Endothelial cell of umbilical vein (primary cell): ENCODE data around the gene GPR180. TPM values are rescaled to one million over a fixed set of nuclear protein-coding genes. Genes with fewer than 3 reads are reported as not detected.

Source experiments
- BruUV-seq: library from RNA; stranded (reverse); fragments of 400-500 nt; replicated peaks from 2 replicates; lab custom pipeline; 2021; lab: Mats Ljungman, UMichigan
- CTCF ChIA-PET: fragments of 300-600, 350-600 bp; sonication (Branson Sonifier 250); formaldehyde crosslinking; loops from one replicate; lab custom pipeline; 2021; ENCODE audit warnings: antibody characterized with exemption, inconsistent platforms; lab: Charles Lee
- POLR2A ChIA-PET: fragments of 300-600, 350-600 bp; sonication (Branson Sonifier 250); formaldehyde crosslinking; loops from one replicate; lab custom pipeline; 2021; ENCODE audit warnings: antibody characterized with exemption, inconsistent platforms; lab: Charles Lee
- DNase-seq: peaks from one replicate; pipeline ENCODE4 v3.0.0-alpha.2; 2011; ENCODE audit warnings: low read depth, low spot score
- FAIRE-seq: peaks from 2 replicates; lab custom pipeline; 2011; peaks lifted over from hg19 to GRCh38; lab: Jason Lieb, UNC
- H2AFZ ChIP-seq: 2 replicates; pipeline ENCODE4 v1.6.0; 2012; ENCODE audit warnings: low read depth, low read length, control low read depth, inconsistent platforms
- H3K27ac ChIP-seq: 2 replicates; pipeline ENCODE4 v1.5.1; 2011; ENCODE audit warnings: low read depth, mild to moderate bottlenecking, control low read depth, low read length, moderate library complexity; ENCODE audit not compliant: insufficient read depth
- H3K27me3 ChIP-seq, 2 experiments: 2 replicates each; pipeline versions ENCODE4 v1.6.0 to v1.6.1; 2011; ENCODE audit warnings: low read length in 2 of 2, mixed read lengths in 1 of 2; ENCODE audit not compliant: control insufficient read depth in 2 of 2, insufficient read depth in 2 of 2
- H3K36me3 ChIP-seq, 2 experiments: 2 replicates in 1 of 2; 3 replicates in 1 of 2; pipeline ENCODE4 v1.5.1; 2011; ENCODE audit warnings: low read length in 2 of 2, mild to moderate bottlenecking in 1 of 2, moderate library complexity in 1 of 2; ENCODE audit not compliant: control insufficient read depth in 2 of 2, insufficient read depth in 2 of 2; ENCODE audit errors: extremely low read depth in 1 of 2
- H3K4me1 ChIP-seq: 3 replicates; pipeline ENCODE4 v1.5.1; 2011; ENCODE audit warnings: mild to moderate bottlenecking, low read length; ENCODE audit not compliant: control insufficient read depth, insufficient read depth; ENCODE audit errors: extremely low read depth
- H3K4me2 ChIP-seq: 2 replicates; pipeline ENCODE4 v1.6.1; 2011; ENCODE audit warnings: low read length, control low read depth, mixed read lengths; ENCODE audit not compliant: insufficient read depth
- H3K4me3 ChIP-seq, 3 experiments: fragments of 200-600 bp in 1 of 3; sonication (generic), shearing (Covaris generic) in 1 of 3; replicated peaks in 1 of 3; 2 replicates each; pipeline ENCODE4 v1.5.1; 2011 to 2016; ENCODE audit warnings: control low read depth in 3 of 3, low read length in 3 of 3, mild to moderate bottlenecking in 2 of 3, inconsistent platforms in 1 of 3, low read depth in 1 of 3, moderate library complexity in 1 of 3; ENCODE audit not compliant: insufficient read depth in 1 of 3
- H3K79me2 ChIP-seq: 2 replicates; pipeline ENCODE4 v1.6.0; 2012; ENCODE audit warnings: low read length, inconsistent platforms; ENCODE audit not compliant: control insufficient read depth, insufficient read depth
- H3K9ac ChIP-seq: replicated peaks from 2 replicates; pipeline ENCODE3; 2011; ENCODE audit warnings: low read length, control low read depth; ENCODE audit not compliant: insufficient read depth; ENCODE audit errors: extremely low read depth
- H3K9me1 ChIP-seq: replicated peaks from 3 replicates; pipeline ENCODE4 v1.6.0; 2011; ENCODE audit warnings: mild to moderate bottlenecking, low read length; ENCODE audit not compliant: control insufficient read depth, insufficient read depth; ENCODE audit errors: extremely low read depth
- H3K9me3 ChIP-seq: replicated peaks from 2 replicates; pipeline ENCODE4 v1.5.1; 2012; ENCODE audit warnings: low read length, inconsistent platforms; ENCODE audit not compliant: control insufficient read depth, insufficient read depth
- H4K20me1 ChIP-seq: replicated peaks from 2 replicates; pipeline ENCODE3; 2011; ENCODE audit warnings: mild to moderate bottlenecking, low read length; ENCODE audit not compliant: control insufficient read depth, insufficient read depth; ENCODE audit errors: extremely low read depth
- EZH2 ChIP-seq: IDR thresholded peaks from 2 replicates; pipeline ENCODE4 v1.6.1; 2012; ENCODE audit warnings: borderline replicate concordance, low read depth, mild to moderate bottlenecking, moderate library complexity, low read length, inconsistent platforms; ENCODE audit not compliant: severe bottlenecking
- FOS ChIP-seq: IDR thresholded peaks from 2 replicates; pipeline ENCODE4 v1.6.1; 2011; ENCODE audit warnings: mild to moderate bottlenecking, low read length, moderate library complexity, borderline replicate concordance; ENCODE audit not compliant: insufficient read depth
- GATA2 ChIP-seq: IDR thresholded peaks from 2 replicates; pipeline ENCODE4 v1.7.0; 2011; ENCODE audit warnings: low read depth, mild to moderate bottlenecking, moderate library complexity, mixed read lengths, low read length; ENCODE audit not compliant: insufficient read length, insufficient read depth
- JUN ChIP-seq: IDR thresholded peaks from 2 replicates; pipeline ENCODE4 v1.6.1; 2011; ENCODE audit warnings: borderline replicate concordance, low read depth; ENCODE audit not compliant: insufficient read length, insufficient read depth
- MYC ChIP-seq: IDR thresholded peaks from one replicate; pipeline ENCODE4 v1.6.1; 2011; ENCODE audit warnings: mild to moderate bottlenecking, low read depth, low read length
- POLR2A ChIP-seq: IDR thresholded peaks from 2 replicates; pipeline ENCODE4 v1.6.1; 2012; ENCODE audit warnings: low read depth, mild to moderate bottlenecking, control low read depth, low read length
- POLR2AphosphoS5 ChIP-seq: IDR thresholded peaks from 2 replicates; pipeline ENCODE4 v1.6.1; 2012; ENCODE audit warnings: low read depth, mild to moderate bottlenecking, control low read depth, low read length, moderate library complexity; ENCODE audit not compliant: insufficient read depth
- dilution Hi-C: fragments of 300-500 bp; cut with MboI; formaldehyde crosslinking; loops from one replicate; pipeline ENCODE4 v1.15.0; 2019; ENCODE audit warnings: low sequenced_read_pairs; ENCODE audit not compliant: extremely low pct_ligation_motif_present
- intact Hi-C: fragments of 100-400 bp; cut with micrococcal nuclease; formaldehyde crosslinking; loops from one replicate; pipeline ENCODE4 v1.10.0; 2022
- polyA plus RNA-seq, 4 experiments: library from polyadenylated mRNA; depleted of rRNA in 3 of 4; stranded (reverse) in 3 of 4; unstranded in 1 of 4; fragments of >200 nt; gene quantifications; 2 replicates each; pipeline versions ENCODE4 v1.2.1 to v1.2.3, GENCODE V29; 2011 to 2012; ENCODE audit warnings: missing spikeins in 1 of 4
- total RNA-seq: library from RNA; stranded (reverse); gene quantifications from 2 replicates; pipeline ENCODE4 v1.2.3, GENCODE V29; 2021
- TF ChIP-seq, protein P1 (sequence below), 2 donors: IDR thresholded peaks; 1 replicate in 1 of 2; 2 replicates in 1 of 2; pipeline ENCODE4 v1.5.1; 2011; ENCODE audit warnings: low read length in 2 of 2, mild to moderate bottlenecking in 2 of 2, moderate library complexity in 2 of 2, control low read depth in 1 of 2, inconsistent platforms in 1 of 2, low read depth in 1 of 2; ENCODE audit not compliant: insufficient read depth in 1 of 2; ENCODE audit errors: extremely low read depth in 1 of 2
- TF ChIP-seq, protein P2 (sequence below): IDR thresholded peaks from 2 replicates; pipeline ENCODE4 v1.6.1; 2011; ENCODE audit not compliant: insufficient read depth, insufficient read length

GPR180 gene
- total and polyA plus RNA-seq, 2 donors (not counting 3 experiments of a cell fraction or from before 2014, with no cell fraction given) = 3.1 to 8.3 TPM

- Histone ChIP-seq H2AFZ (no peak overlapping the region), H3K79me2 (peaks cover 29% of the 10 kb centered on the region), H3K9me1 (no peaks in the 10 kb centered on the region), H3K4me2 (no peak overlapping the region), H3K36me3 (no peaks in the 10 kb centered on the region), H3K9me3 (no peaks in the 10 kb centered on the region), H3K9ac (no peak overlapping the region), H3K4me3 (no peak overlapping the region), H4K20me1 (no peaks in the 10 kb centered on the region), H3K4me1 (peaks cover 17% of the 10 kb centered on the region), H3K27me3 (no peaks in the 10 kb centered on the region), H3K27ac (no peak overlapping the region)
- DNase-seq = no peak
- no peak for FAIRE-seq
- POLR2A ChIA-PET = no interaction called here
- CTCF ChIA-PET = interaction anchor here (8.3 kb wide), 1 partner anchor 17 kb away, joined by 57 read pairs; no protein-coding TSS in a partner anchor
- TF ChIP-seq, protein P1, sequence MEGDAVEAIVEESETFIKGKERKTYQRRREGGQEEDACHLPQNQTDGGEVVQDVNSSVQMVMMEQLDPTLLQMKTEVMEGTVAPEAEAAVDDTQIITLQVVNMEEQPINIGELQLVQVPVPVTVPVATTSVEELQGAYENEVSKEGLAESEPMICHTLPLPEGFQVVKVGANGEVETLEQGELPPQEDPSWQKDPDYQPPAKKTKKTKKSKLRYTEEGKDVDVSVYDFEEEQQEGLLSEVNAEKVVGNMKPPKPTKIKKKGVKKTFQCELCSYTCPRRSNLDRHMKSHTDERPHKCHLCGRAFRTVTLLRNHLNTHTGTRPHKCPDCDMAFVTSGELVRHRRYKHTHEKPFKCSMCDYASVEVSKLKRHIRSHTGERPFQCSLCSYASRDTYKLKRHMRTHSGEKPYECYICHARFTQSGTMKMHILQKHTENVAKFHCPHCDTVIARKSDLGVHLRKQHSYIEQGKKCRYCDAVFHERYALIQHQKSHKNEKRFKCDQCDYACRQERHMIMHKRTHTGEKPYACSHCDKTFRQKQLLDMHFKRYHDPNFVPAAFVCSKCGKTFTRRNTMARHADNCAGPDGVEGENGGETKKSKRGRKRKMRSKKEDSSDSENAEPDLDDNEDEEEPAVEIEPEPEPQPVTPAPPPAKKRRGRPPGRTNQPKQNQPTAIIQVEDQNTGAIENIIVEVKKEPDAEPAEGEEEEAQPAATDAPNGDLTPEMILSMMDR (IDR thresholded peaks at IDR 0.05; ENCODE audit: extremely low read depth in 1 of 2, insufficient read depth in 1 of 2, low read depth in 1 of 2, low read length in 2 of 2) = no peak
- TF ChIP-seq POLR2A (no peak), FOS (no peak)
- TF ChIP-seq, protein P2, sequence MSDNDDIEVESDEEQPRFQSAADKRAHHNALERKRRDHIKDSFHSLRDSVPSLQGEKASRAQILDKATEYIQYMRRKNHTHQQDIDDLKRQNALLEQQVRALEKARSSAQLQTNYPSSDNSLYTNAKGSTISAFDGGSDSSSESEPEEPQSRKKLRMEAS = no peak
- intact Hi-C loops (loop anchor here (5.0 kb wide), 2 partner anchors 262 to 288 kb away; no protein-coding TSS in a partner anchor), dilution Hi-C loops (no loop called here)
- no TSS peak for BruUV-seq
Observed at GRCh38 chr13:94599877-94600276, 1.8 kb upstream of the GPR180 start.

DNA sequence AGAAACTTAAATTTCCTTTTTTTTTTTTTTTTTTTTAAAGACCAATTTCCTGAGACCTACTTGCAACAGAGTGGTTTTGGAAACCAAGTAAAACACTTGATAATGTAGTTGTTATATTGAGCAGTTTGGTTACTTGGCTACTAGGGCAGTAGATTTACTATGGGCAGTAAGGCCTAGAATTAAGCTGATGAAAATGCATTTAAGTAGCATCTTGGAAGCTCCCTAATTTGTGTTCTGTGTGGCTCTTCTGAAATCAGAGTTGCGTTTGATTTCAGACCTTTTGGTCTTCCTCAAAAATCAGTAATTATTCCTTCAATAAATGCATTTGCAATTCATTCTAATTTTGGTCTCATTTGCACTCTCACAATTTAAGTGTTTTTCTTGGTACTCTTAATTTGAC, 810 bp downstream of the GPR180 start:
- H3K27me3 ChIP-seq = no peaks in the 10 kb centered on the region
- H3K36me3 ChIP-seq = peaks cover 0 to 3% of the 10 kb centered on the region in 2 experiments
- H3K4me2 ChIP-seq = peak overlapping the region; percentile 97
- DNase-seq (no peak), FAIRE-seq (no peak)
- TSS peak; percentile 49 for BruUV-seq
- dilution Hi-C loops (no loop called here), intact Hi-C loops (loop anchor here (5.0 kb wide), 2 partner anchors 260 to 290 kb away; no protein-coding TSS in a partner anchor)
- H3K9me1 ChIP-seq = no peaks in the 10 kb centered on the region
- peak overlapping the region; percentile 76 for H3K9ac ChIP-seq
- H3K79me2 ChIP-seq = peaks cover 23% of the 10 kb centered on the region
- CTCF ChIA-PET = interaction anchor here (2.1 to 8.3 kb wide), 3 partner anchors 14 to 167 kb away, joined by 9 to 57 read pairs (median 10); no protein-coding TSS in a partner anchor
- H3K4me3 ChIP-seq = peak overlapping the region; percentile 66 to 94 (median 92)
- H4K20me1 ChIP-seq = peaks cover 2% of the 10 kb centered on the region
- POLR2A ChIA-PET = no interaction called here
- peak overlapping the region; percentile 68 for H3K27ac ChIP-seq
- H2AFZ ChIP-seq = peak overlapping the region; percentile 87
- no peaks in the 10 kb centered on the region for H3K9me3 ChIP-seq
- TF ChIP-seq EZH2 = no peak
- TF ChIP-seq FOS = no peak
- no peak for TF ChIP-seq GATA2
- TF ChIP-seq JUN = no peak
- no peak for TF ChIP-seq POLR2AphosphoS5
- TF ChIP-seq, protein P2 = no peak
- TF ChIP-seq MYC = no peak
- TF ChIP-seq, protein P1 (IDR thresholded peaks at IDR 0.05; ENCODE audit: extremely low read depth in 1 of 2, insufficient read depth in 1 of 2, low read depth in 1 of 2, low read length in 2 of 2) = no peak
- H3K4me1 ChIP-seq = peaks cover 11% of the 10 kb centered on the region
